Adrenal gland (tissue), 19 donors: ENCODE data around the gene ATL1. TPM values are rescaled to one million over a fixed set of nuclear protein-coding genes. Genes with fewer than 3 reads are reported as not detected.

Experiments
- DNase-seq, 7 donors: peaks; one replicate each; pipeline ENCODE4 v3.0.0-alpha.2; 2019 to 2020
- H3K27ac ChIP-seq, 5 donors: fragments of 200-600 bp; sonication (generic) in 4 of 5; 1 replicate in 3 of 5; 2 replicates in 2 of 5; pipeline versions ENCODE4 v1.5.1 to v1.8.0; 2016 to 2020; ENCODE audit warnings: mild to moderate bottlenecking in 1 of 5
- H3K27me3 ChIP-seq: fragments of 200-600 bp; 2 replicates; pipeline ENCODE4 v1.8.0; 2021
- H3K36me3 ChIP-seq, 2 donors: fragments of 200-600 bp; replicated peaks in 1 of 2; 1 replicate in 1 of 2; 2 replicates in 1 of 2; pipeline versions ENCODE4 v1.5.1 to v1.8.0; 2018 to 2022
- H3K4me1 ChIP-seq, 2 donors: fragments of 200-600 bp; replicated peaks in 1 of 2; 1 replicate in 1 of 2; 2 replicates in 1 of 2; pipeline versions ENCODE4 v1.5.1 to v1.8.0; 2018 to 2021
- H3K4me3 ChIP-seq, 4 donors: fragments of 200-600 bp; sonication (generic) in 3 of 4; one replicate each; pipeline ENCODE4 v1.5.1; 2016 to 2018
- H3K9me3 ChIP-seq, 3 donors: fragments of 200-600 bp; sonication (generic) in 1 of 3; replicated peaks in 1 of 3; 1 replicate in 2 of 3; 2 replicates in 1 of 3; pipeline versions ENCODE4 v1.5.1 to v1.8.0; 2016 to 2021
- POLR2A ChIP-seq, 2 donors: fragments of 450-650 bp; IDR thresholded peaks; one replicate each; pipeline ENCODE4 v1.6.1; 2017; ENCODE audit warnings: antibody characterized with exemption in 2 of 2, mild to moderate bottlenecking in 2 of 2, moderate library complexity in 1 of 2
- WGBS, 4 donors: extraction: QIAGEN DNeasy Blood & Tissue Kit in 2 of 4; methylation state at CpG; one replicate each; pipeline versions ENCODE4 v1.1.5 to v1.1.7; 2013 to 2017; 5-methylcytosine and 5-hydroxymethylcytosine counted together
- intact Hi-C, 2 donors: fragments of 100-400 bp; cut with DNase I; formaldehyde crosslinking; loops; one replicate each; pipeline versions ENCODE4 v1.14.1 to v1.15.0; 2022 to 2023
- long read RNA-seq, 10 donors: library from polyadenylated mRNA in 3 of 10; unstranded in 2 of 10; stranded (forward) in 1 of 10; transcript quantifications; one replicate each; pipeline ENCODE4 v2.0.0 and lab custom pipeline, GENCODE V29; 2021 to 2026
- polyA plus RNA-seq, 3 donors: library from polyadenylated mRNA; stranded (reverse); fragments of 200-250 nt in 2 of 3; fragments of 350-450 nt in 1 of 3; fragmentation: Illumina TruSeq in 1 of 3; extraction: RNeasy Lipid Tissue Mini Kit (QIAGEN cat#74804) in 1 of 3; gene quantifications; one replicate each; pipeline ENCODE4 v1.2.3, GENCODE V29; 2013 to 2014
- total RNA-seq, 9 donors: library from RNA; depleted of rRNA in 4 of 9; stranded (reverse); fragments of >200 nt in 4 of 9; fragments of 120-200 nt in 1 of 9; fragmentation: NEBNext Ultra II Directional in 1 of 9; extraction: Animal tissue kit (Norgen Biotek cat#: 25700) in 1 of 9; gene quantifications; one replicate each; pipeline versions ENCODE4 v1.1.0 to v1.2.4, GENCODE V29; 2013 to 2023
- TF ChIP-seq, protein P1 (sequence below), 6 experiments: fragments of 450-650 bp in 4 of 6; fragments of 200-600 bp in 2 of 6; sonication (generic) in 1 of 6; IDR thresholded peaks; 1 replicate in 5 of 6; 2 replicates in 1 of 6; pipeline versions ENCODE4 v1.5.1 to v1.8.0; 2016 to 2021; ENCODE audit warnings: antibody characterized with exemption in 6 of 6, mild to moderate bottlenecking in 2 of 6, moderate library complexity in 1 of 6
- donor health status: healthy with polysubstance abuse.
- donor health status: Bipolar disorder and iron deficiency.
- donor health status: DM: yes; HTN: yes; CAD: no.
- donor health status: DM: no; HTN: no; CAD: no.
- donor health status: DM: no; HTN: no; CAD: no.
- donor health status: DM: yes; HTN: yes; CAD: no.

ATL1 gene
- total RNA-seq (1 to 10 TPM; 2.1 to 7.4 (median 6.2) TPM), polyA plus RNA-seq (10 to 100 TPM in 1 of 3 donors, 1 to 10 TPM in 2; 2.4 to 10.1 (median 2.7) TPM)
- long read RNA-seq, donor 1 = 0 reads
- long read RNA-seq, donor 2 = 0 reads
- long read RNA-seq, donor 3 = 0 reads
- long read RNA-seq, donor 4, partial matches to known transcripts = 7 of 7 reads
- long read RNA-seq, donor 4, other reads (novel, unspliced or antisense) = 0 of 7 reads
- long read RNA-seq, donor 5, partial matches to known transcripts = 11 of 12 reads
- long read RNA-seq, donor 5, other reads (novel, unspliced or antisense) = 1 of 12 reads
- long read RNA-seq, donor 6, partial matches to known transcripts = 6 of 6 reads
- long read RNA-seq, donor 6, other reads (novel, unspliced or antisense) = 0 of 6 reads
- long read RNA-seq, donor 7 = 0 reads
- long read RNA-seq, donor 8 = 0 reads
- long read RNA-seq, donor 9 = 0 reads
- long read RNA-seq, donor 10 = 0 reads

DNA sequence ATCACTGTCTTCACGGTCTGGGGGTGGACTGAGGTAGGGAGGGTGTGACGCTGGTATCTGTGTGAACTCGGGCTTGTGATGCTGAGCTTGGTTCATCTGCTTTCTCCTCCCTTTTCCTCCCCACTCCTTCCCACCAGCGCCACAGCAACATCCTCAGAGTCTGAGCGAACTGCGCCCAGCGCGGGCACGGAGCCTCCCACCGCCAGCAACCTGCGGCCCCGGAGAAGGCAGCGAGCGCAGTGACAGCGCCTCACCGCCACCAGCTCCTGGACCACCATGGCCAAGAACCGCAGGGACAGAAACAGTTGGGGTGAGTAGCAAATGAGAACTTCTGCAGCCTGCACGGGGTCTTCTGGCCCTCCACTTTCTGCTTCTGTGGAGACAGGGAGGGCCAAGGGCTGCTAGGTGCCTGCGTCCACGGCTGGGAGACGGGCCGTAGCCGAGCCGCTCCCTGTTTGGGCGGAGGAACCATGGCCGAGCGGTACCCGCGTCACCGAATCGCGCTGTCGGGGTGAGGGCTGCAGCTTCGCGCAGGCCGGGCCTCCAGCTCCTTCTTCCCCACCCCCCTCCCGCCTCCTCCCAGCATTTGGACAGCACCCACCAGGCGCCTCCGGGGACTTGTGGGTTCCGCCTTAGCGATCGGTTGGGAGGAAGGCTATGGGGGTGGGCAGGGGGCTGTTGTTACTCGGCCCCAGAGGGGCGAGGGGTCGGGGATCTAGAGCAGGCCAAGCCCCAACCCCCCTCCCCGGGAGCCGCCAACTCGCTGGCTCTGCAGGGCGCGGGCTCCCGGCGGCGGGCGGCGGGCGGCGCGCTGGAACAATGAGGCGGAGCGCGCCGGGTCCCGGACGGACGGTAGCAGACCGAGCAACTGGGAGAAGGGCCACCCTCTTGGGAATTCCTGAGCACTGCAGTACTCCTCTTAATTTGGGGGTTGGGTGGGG, at the start of gene ATL1:
TSS of gene ATL1 (plus strand) at position 156 of the 941 bp plus-strand sequence. CDS start at position 277, 121 bp downstream.
- Histone ChIP-seq H3K36me3 (no peaks in the 10 kb centered on the region), H3K9me3 (no peaks in the 10 kb centered on the region), H3K4me1 (peaks cover 4% of the 10 kb centered on the region in 2 donors), H3K27me3 (no peaks in the 10 kb centered on the region), H3K4me3 (peak within 1 kb of the TSS; percentile 13 to 84 (median 44)), H3K27ac (peak within 1 kb of the TSS; percentile 26 to 95 (median 87))
- 0 to 1% (median 0%) methylated on average over 24 to 66 of the region's 66 CpGs for WGBS, 4 donors
- TF ChIP-seq, protein P1, sequence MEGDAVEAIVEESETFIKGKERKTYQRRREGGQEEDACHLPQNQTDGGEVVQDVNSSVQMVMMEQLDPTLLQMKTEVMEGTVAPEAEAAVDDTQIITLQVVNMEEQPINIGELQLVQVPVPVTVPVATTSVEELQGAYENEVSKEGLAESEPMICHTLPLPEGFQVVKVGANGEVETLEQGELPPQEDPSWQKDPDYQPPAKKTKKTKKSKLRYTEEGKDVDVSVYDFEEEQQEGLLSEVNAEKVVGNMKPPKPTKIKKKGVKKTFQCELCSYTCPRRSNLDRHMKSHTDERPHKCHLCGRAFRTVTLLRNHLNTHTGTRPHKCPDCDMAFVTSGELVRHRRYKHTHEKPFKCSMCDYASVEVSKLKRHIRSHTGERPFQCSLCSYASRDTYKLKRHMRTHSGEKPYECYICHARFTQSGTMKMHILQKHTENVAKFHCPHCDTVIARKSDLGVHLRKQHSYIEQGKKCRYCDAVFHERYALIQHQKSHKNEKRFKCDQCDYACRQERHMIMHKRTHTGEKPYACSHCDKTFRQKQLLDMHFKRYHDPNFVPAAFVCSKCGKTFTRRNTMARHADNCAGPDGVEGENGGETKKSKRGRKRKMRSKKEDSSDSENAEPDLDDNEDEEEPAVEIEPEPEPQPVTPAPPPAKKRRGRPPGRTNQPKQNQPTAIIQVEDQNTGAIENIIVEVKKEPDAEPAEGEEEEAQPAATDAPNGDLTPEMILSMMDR (IDR thresholded peaks at IDR 0.05) = peak in 1 of 6 experiments; percentile 13
- TF ChIP-seq POLR2A (IDR thresholded peaks at IDR 0.05) = peak; percentile 80 to 88
- intact Hi-C loops = no loop called here
- peak; percentile 73 to 86 (median 80) for DNase-seq

DNA sequence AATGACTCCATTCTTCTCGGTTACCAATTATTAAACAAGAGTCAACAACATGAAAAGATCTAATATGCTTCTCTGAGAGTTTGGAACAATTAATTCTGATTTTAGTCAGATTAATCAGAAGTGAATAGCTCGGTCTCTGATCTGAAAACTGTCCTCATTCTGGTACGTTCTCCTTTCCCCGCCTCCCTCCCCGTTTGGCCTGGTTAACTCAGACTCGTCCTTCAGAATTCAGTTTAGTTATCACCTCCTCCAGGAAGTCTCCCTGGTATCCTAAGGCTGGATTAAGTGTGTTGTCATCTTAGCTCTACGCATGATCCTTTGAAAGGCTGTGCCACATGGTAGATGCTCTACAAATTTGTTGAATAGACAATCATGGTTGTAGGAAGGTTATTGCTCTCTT, 49.8 kb upstream of the ATL1 start:
- Histone ChIP-seq H3K4me3 (no peak overlapping the region), H3K27ac (no peak overlapping the region), H3K9me3 (no peaks in the 10 kb centered on the region), H3K27me3 (no peaks in the 10 kb centered on the region), H3K4me1 (no peaks in the 10 kb centered on the region), H3K36me3 (no peaks in the 10 kb centered on the region)
- intact Hi-C loops = no loop called here
- DNase-seq = no peak
- 85 to 87% (median 86%) methylated on average over 7 of the region's 7 CpGs for WGBS, 4 donors
- TF ChIP-seq POLR2A (IDR thresholded peaks at IDR 0.05) = no peak
- TF ChIP-seq, protein P1 (IDR thresholded peaks at IDR 0.05) = no peak

DNA sequence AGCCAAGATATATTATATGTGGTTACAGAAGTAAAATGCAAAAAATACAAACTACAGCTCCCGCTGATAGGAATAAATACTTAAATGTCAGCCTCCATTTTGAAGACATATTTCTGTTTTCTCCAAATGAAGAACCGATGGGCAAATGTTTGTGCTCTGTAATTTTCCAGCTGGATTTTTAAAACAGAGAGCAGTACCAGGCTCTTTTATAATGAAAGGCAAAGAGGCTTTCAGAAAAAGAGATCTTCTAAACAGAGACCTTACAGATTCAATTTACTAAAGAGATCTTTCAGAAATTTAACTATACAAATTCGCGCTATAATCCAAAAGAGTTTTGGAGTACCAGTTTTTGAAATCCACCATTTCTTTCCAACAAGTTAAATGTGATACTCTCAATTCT, 47.5 kb upstream of the ATL1 start:
- Histone ChIP-seq H3K4me1 (no peaks in the 10 kb centered on the region), H3K4me3 (no peak overlapping the region), H3K27ac (no peak overlapping the region), H3K9me3 (no peaks in the 10 kb centered on the region), H3K36me3 (no peaks in the 10 kb centered on the region), H3K27me3 (no peaks in the 10 kb centered on the region)
- no peak for DNase-seq
- TF ChIP-seq, protein P1 (IDR thresholded peaks at IDR 0.05) = no peak
- TF ChIP-seq POLR2A (IDR thresholded peaks at IDR 0.05) = no peak
- WGBS, 4 donors = 95 to 99% (median 97%) methylated on average over 4 of the region's 4 CpGs
- intact Hi-C loops = no loop called here

DNA sequence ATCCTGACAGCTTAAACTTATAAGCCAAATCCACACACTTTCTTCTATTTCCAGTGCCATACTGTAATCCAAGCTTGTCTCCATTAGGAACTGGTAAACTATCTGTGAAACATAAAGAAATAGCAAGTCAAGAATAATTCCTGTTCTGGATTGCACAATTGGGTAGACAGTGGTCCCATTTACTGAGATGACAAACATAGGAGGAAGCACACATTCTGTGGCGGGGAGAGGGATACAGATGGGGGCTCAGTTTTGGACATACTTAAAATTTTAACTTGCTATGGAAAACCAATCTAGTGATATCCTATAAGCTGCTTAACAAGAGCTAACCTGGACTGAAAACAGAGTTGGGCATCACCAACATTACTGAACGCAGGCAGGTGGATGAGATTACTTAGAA, 43.9 kb upstream of the ATL1 start:
- Histone ChIP-seq H3K27me3 (no peaks in the 10 kb centered on the region), H3K27ac (no peak overlapping the region), H3K4me3 (no peak overlapping the region), H3K9me3 (no peaks in the 10 kb centered on the region), H3K4me1 (peaks cover 0 to 1% of the 10 kb centered on the region in 2 donors), H3K36me3 (no peaks in the 10 kb centered on the region)
- WGBS, 4 donors = 87 to 100% (median 94%) methylated on average over 2 of the region's 2 CpGs
- TF ChIP-seq POLR2A (IDR thresholded peaks at IDR 0.05) = no peak
- TF ChIP-seq, protein P1 (IDR thresholded peaks at IDR 0.05) = no peak
- no peak for DNase-seq
- intact Hi-C loops = no loop called here
